OCI-LY7 (cell line): ENCODE measurements around the gene FKBP11.

Experiments used
- EZH2phosphoT487 ChIP-seq: fragments of 200-600 bp; sonication (generic); IDR thresholded peaks from 2 replicates; pipeline ENCODE4 v1.6.1; 2018; ENCODE audit warnings: low read depth, borderline replicate concordance, mild to moderate bottlenecking, mixed run types, antibody characterized with exemption, low read length, moderate library complexity, mixed read lengths
- TF ChIP-seq, protein P1 (sequence below): fragments of 200-600 bp; sonication (generic); conservative IDR thresholded peaks from 2 replicates; pipeline ENCODE4 v1.5.1; 2014; ENCODE audit warnings: mild to moderate bottlenecking, antibody characterized with exemption, low read length, moderate library complexity, mixed read lengths

GRCh38 chr12:48903982-48904411, 21.3 kb downstream of the FKBP11 start:
- TF ChIP-seq, protein P1, sequence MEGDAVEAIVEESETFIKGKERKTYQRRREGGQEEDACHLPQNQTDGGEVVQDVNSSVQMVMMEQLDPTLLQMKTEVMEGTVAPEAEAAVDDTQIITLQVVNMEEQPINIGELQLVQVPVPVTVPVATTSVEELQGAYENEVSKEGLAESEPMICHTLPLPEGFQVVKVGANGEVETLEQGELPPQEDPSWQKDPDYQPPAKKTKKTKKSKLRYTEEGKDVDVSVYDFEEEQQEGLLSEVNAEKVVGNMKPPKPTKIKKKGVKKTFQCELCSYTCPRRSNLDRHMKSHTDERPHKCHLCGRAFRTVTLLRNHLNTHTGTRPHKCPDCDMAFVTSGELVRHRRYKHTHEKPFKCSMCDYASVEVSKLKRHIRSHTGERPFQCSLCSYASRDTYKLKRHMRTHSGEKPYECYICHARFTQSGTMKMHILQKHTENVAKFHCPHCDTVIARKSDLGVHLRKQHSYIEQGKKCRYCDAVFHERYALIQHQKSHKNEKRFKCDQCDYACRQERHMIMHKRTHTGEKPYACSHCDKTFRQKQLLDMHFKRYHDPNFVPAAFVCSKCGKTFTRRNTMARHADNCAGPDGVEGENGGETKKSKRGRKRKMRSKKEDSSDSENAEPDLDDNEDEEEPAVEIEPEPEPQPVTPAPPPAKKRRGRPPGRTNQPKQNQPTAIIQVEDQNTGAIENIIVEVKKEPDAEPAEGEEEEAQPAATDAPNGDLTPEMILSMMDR: peak; percentile 75
- TF ChIP-seq EZH2phosphoT487: no peak
